Hematopoietic multipotent progenitor cell (in vitro differentiated cells): ENCODE measurements around the gene C5orf47. TPM values are rescaled to one million over a fixed set of nuclear protein-coding genes. Genes with fewer than 3 reads are reported as not detected.

Experiments used
- DNase-seq, 3 donors: peaks; one replicate each; pipeline ENCODE4 v3.0.0-alpha.2; 2011 to 2015; ENCODE audit warnings: low read depth in 2 of 3, low spot score in 2 of 3
- total RNA-seq: library from RNA; depleted of rRNA; stranded (reverse); fragments of >200 nt; gene quantifications from one replicate; pipeline ENCODE4 v1.2.3, GENCODE V29; 2012

The C5orf47 gene, protein sequence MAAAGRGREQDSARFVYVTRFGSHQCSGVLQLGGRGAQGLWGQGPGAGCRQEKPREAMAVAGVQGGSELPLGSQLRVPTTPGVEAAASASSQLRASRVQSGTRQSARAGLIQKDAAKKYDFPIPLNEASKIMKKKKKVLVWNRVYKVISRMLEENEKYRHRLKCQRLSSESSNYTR
- total RNA-seq = not detected

GRCh38 chr5:173988554-173989431 lies at the start of gene C5orf47:
C5orf47 (plus strand) TSS chr5:173989170; CDS start chr5:173989264, 94 bp downstream.
- no peak for DNase-seq

DNA sequence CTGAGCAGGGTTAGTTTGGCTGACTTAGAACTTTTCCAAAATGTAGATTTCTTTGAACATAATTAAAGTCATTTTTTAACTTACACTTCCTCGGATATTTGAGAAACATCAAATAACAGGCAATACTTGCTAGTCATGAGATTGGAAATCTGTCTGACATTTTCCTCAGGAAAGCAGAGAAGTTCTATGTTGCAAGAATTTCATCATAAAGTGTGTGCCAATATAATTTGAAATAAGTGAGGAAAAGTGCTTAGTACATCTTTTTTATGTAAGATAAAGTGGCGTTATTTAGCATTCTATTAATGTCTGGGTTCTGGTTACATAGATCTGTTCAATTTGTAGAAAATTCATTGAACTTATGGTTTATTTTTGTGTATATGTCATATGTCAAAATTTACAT lies 48.7 kb upstream of the C5orf47 start:
- DNase-seq = no peak

DNA sequence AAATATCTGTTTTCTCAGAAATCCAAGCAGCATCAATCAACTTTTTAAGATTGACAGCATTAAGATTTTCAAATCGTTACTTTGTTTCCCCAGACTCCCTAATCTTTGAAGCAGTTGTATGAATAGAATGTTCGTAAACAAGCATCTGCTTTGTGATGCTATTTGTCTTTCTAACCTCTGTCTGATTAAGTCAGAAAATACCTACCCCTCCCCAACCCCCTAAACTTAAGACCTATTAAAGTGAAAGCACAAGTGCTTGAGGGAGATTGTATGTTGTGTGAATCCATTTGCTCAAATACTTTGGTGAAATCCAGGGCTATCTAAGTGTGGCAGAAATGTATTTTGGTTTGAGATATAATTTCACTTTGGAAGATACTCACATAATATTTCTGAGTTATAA lies 47.9 kb upstream of the C5orf47 start:
- no peak for DNase-seq

GRCh38 chr5:173941758-173942401 lies 47.1 kb upstream of the C5orf47 start:
- no peak for DNase-seq

DNA sequence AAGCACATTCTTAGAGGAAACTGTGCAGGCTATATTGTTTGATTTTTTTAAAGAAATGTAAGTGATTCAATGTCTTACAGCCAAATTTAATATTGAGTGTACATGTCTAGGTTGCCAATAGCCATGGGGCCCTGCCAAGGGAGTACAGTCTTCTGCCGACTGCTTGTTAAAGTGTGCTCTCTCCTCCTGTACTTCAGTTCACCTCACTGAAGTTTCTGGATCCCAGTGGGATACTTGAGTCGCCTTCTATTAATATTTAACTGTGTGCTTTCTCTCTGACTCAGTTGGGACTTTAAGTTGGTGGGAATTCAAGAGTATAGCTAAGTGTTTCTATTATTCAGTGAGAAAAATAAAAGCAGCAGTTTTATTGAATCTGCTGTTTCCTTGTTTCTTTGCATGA lies 44.5 kb upstream of the C5orf47 start:
- no peak for DNase-seq

DNA sequence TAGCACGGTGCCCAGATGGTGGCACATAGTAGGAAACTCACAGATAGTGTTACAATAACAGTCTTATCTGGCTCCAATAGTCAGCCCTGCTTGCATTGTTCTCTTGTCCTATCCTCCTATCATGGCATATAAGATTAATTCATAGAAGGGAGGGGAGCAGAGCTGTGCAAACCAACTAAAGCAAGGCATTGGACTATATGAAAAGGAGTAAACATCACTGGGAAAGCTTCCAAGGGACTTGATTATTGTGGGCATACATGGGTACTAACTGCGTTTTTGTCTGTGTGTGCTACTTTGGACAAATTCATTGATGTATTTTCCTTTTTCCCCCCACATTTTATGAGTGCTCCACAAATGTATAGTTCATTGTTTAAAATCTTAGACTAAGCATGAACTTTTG lies 43.8 kb upstream of the C5orf47 start:
- no peak for DNase-seq

DNA sequence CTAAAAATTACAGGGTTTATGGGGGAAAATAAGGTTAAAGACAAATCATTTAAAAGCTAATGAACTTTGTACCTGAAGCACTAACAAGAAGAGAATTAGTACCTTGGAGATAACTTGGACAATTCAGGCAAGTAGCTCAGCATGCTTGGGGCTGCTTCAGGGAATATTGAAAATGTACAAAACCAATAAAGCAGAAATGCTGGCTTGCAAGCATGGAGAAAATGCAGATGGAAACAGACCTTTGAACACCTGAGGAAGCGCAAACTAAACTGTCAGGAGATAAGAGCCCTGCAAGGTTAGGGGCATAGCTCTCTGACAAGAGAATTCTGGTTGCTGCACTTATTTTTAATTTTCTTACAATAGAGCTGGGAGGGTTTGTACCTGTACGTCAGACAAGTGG lies 42.6 kb upstream of the C5orf47 start:
- DNase-seq = no peak

- no peak for DNase-seq
Measured at GRCh38 chr5:173950829-173951228, 38.1 kb upstream of the C5orf47 start.

DNA sequence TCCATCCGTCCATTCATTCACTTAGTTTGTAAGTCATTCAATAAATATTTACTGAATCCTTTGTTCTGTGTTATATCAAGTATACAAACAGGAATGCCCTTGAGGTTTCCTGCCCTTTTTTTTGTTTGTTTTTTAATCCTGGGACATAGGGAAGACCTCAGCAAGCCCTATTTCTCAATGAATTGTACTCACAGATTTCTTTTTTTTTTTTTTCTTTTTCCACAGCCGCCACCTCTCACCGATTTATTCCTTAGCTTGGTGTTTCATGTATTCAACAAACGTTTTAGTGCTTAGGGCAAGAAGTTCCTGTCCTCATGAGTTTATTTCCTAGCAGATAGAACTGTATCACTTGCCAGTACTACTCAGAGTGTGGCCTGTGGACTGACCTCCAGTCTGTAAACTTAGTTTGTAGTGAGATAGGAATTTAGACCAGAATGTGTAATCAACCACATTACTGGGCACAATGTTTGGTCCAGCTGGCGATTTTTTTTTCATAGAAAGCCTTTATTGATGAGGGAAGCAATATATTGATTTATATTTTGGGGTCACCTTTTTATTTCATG lies 35.4 kb upstream of the C5orf47 start:
- no peak for DNase-seq

- DNase-seq = no peak
Measured at GRCh38 chr5:173954671-173955521, 34.1 kb upstream of the C5orf47 start.

DNA sequence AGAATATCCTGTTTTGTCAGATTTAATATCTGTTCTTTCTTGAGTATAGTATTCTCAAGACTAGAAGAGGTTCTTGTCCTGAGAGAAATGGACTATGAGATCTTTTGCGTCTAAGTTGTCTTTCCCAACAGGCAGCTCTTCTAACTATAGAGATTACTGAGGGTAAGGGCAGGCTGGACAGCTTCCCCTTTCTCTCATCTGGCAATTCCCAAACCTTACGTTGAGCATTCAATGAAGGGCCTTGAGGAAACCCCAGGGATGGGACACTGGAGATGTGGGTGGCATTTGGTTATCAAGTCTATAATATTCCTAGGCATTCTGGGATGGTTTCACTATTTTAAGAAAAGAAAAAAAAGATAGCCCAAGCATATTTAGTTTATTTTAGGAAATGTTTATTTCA lies 28.0 kb upstream of the C5orf47 start:
- no peak for DNase-seq

GRCh38 chr5:173961418-173961817 lies 27.6 kb upstream of the C5orf47 start:
- DNase-seq = no peak

DNA sequence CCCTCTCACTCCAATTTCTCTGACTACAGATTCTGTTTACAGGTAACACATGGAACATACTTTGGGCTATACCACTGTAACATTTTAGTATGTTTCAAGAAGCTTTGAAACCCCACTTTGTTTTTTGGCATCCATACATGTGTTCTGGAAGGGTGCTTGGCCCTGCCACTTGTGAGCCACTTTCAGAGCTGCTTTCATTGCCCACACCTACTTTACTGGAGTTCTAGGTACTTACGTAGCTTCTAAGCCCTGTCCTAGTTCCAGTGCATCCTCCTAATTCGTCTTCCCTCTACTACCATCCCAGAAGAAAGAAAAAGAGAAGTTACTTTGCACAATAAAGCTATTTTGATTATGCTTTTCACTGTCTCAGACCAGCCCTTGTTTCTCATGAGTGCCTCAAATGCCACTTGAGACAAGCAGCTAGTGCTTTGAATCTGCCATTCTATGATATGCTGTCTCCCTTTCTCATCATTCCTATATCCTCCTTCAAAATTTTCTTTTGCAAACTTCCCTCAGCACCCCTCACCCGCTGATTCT lies 26.5 kb upstream of the C5orf47 start:
- no peak for DNase-seq

- DNase-seq = no peak
Measured at GRCh38 chr5:173963182-173963838, 25.7 kb upstream of the C5orf47 start.

DNA sequence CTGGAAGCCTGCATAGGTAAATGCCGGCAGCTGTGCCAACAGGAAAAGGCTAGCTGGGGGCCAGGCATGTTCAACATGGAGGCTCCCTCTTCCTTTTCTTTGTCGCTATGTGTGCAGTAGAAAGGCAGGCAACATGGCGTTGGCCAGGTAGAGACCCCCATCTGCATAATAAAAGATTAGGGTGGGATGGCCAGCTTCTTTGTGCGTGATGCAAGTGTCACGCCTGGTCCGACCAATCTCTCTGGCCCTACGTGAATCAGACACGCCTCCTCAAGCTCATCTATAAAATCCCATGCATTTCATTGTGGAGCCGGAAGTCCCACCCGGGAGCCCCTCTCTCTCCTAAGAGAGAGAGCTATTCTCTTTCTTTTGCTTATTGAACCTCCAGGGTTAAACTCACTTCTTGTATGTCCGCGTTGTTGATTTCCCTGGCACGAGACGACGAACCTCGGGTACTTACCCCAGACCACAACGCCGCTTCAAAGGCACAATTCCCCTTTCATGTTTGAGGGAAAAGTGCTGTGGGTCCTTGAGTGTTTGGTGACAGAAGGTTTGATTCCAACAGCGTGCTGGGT lies 25.0 kb upstream of the C5orf47 start:
- no peak for DNase-seq

- no peak for DNase-seq
Measured at GRCh38 chr5:173964506-173964905, 24.5 kb upstream of the C5orf47 start.

- no peak for DNase-seq
Measured at GRCh38 chr5:173967241-173967640, 21.7 kb upstream of the C5orf47 start.

DNA sequence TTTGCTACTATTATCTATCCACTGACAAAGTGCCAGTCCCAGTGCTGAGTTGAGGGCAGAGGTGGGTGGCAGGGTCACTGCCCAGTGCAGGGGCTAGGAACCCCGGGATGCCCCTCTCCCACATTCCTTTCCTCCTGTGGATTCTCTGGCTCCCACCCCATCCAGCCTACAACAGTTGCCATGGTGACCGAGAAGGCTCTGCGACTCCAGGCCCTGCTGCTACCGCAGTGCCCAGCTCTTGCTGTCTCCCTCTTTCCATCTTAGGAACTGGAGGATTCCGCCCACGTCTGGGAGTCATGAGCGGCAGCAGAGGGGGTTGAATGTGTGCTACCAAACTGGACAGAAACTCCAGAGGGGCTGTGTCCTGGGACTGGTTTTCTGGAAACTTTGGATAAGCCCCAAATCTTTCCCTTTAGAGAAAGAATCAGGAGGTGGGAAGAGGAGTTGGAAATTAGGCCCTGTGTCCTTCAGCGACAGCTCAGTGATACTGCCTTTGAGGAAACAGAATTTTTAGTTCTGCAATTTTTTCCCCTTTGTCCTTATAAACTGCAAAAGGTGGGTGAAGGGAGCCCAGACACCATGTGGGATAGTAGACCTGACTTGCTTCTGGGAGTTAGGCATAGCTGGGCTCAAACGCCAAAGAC lies 20.7 kb upstream of the C5orf47 start:
- DNase-seq = no peak
